ENCODE measurements around the gene DSCAML1. TPM values are rescaled to one million over a fixed set of nuclear protein-coding genes. Genes with fewer than 3 reads are reported as not detected.
A peak's percentile ranks its signal among the peaks of the same experiment; 100 is the strongest.

Gene DSCAML1
- total RNA-seq, 2 donors from 2014 or later = 0.21 to 0.41 TPM

- ATAC-seq (ENCODE audit: insufficient number of reproducible peaks, low FRiP score, low read depth) (no peak), DNase-seq (ENCODE audit: low spot score) (no peak)
- TF ChIP-seq CTCF (IDR thresholded peaks at IDR 0.05) = no peak
- H3K9me3 ChIP-seq = no peaks in the 10 kb centered on the region
- H3K27ac ChIP-seq = no peak overlapping the region
- no peak overlapping the region for H3K4me3 ChIP-seq
- H3K36me3 ChIP-seq = no peaks in the 10 kb centered on the region
- H3K27me3 ChIP-seq (replicated peaks; ENCODE audit: insufficient read depth) = no peaks in the 10 kb centered on the region
- no peaks in the 10 kb centered on the region for H3K4me1 ChIP-seq (ENCODE audit: control insufficient read depth in 1 of 2, low read depth in 2 of 2)
These were observed 12.4 kb upstream of the DSCAML1 start for GRCh38 chr11:117809236-117810055.

- no peaks in the 10 kb centered on the region for H3K4me1 ChIP-seq (ENCODE audit: control insufficient read depth in 1 of 2, low read depth in 2 of 2)
- no peak for ATAC-seq (ENCODE audit: insufficient number of reproducible peaks, low FRiP score, low read depth)
- no peak overlapping the region for H3K27ac ChIP-seq
- no peaks in the 10 kb centered on the region for H3K27me3 ChIP-seq (replicated peaks; ENCODE audit: insufficient read depth)
- no peak for TF ChIP-seq CTCF (IDR thresholded peaks at IDR 0.05)
- no peaks in the 10 kb centered on the region for H3K9me3 ChIP-seq
- DNase-seq (ENCODE audit: low spot score) = no peak
- H3K36me3 ChIP-seq = no peaks in the 10 kb centered on the region
- H3K4me3 ChIP-seq = no peak overlapping the region
These were observed 11.8 kb upstream of the DSCAML1 start for GRCh38 chr11:117808784-117809183.

- H3K4me3 ChIP-seq = no peak overlapping the region
- peak; percentile 79 for TF ChIP-seq CTCF (IDR thresholded peaks at IDR 0.05)
- no peaks in the 10 kb centered on the region for H3K4me1 ChIP-seq (ENCODE audit: control insufficient read depth in 1 of 2, low read depth in 2 of 2)
- no peaks in the 10 kb centered on the region for H3K9me3 ChIP-seq
- no peak overlapping the region for H3K27ac ChIP-seq
- H3K27me3 ChIP-seq (replicated peaks; ENCODE audit: insufficient read depth) = no peaks in the 10 kb centered on the region
- no peaks in the 10 kb centered on the region for H3K36me3 ChIP-seq
- peak; percentile 46 for DNase-seq (ENCODE audit: low spot score)
- ATAC-seq (ENCODE audit: insufficient number of reproducible peaks, low FRiP score, low read depth) = no peak
These were observed 10.7 kb upstream of the DSCAML1 start for GRCh38 chr11:117807482-117808327.

- Histone ChIP-seq H3K9me3 (no peaks in the 10 kb centered on the region), H3K4me3 (no peak overlapping the region), H3K4me1 (ENCODE audit: control insufficient read depth in 1 of 2, low read depth in 2 of 2) (no peaks in the 10 kb centered on the region), H3K27ac (no peak overlapping the region), H3K36me3 (no peaks in the 10 kb centered on the region), H3K27me3 (replicated peaks; ENCODE audit: insufficient read depth) (no peaks in the 10 kb centered on the region)
- ATAC-seq (ENCODE audit: insufficient number of reproducible peaks, low FRiP score, low read depth) (no peak), DNase-seq (ENCODE audit: low spot score) (no peak)
- TF ChIP-seq CTCF (IDR thresholded peaks at IDR 0.05) = no peak
These were observed 9.8 kb upstream of the DSCAML1 start for GRCh38 chr11:117806846-117807245.

- ATAC-seq (ENCODE audit: insufficient number of reproducible peaks, low FRiP score, low read depth) (no peak), DNase-seq (ENCODE audit: low spot score) (no peak)
- Histone ChIP-seq H3K4me1 (ENCODE audit: control insufficient read depth in 1 of 2, low read depth in 2 of 2) (no peaks in the 10 kb centered on the region), H3K36me3 (no peaks in the 10 kb centered on the region), H3K27ac (no peak overlapping the region), H3K27me3 (replicated peaks; ENCODE audit: insufficient read depth) (no peaks in the 10 kb centered on the region), H3K9me3 (no peaks in the 10 kb centered on the region), H3K4me3 (no peak overlapping the region)
- TF ChIP-seq CTCF (IDR thresholded peaks at IDR 0.05) = no peak
These were observed 8.0 kb upstream of the DSCAML1 start for GRCh38 chr11:117805045-117805444.

Data from thoracic aorta (tissue), 2 donors.